Nasal cavity respiratory epithelium epithelial cell of viscerocranial mucosa (primary cell): ENCODE results near the gene SAMD1. TPM values are rescaled to one million over a fixed set of nuclear protein-coding genes. Genes with fewer than 3 reads are reported as not detected.

Experiments used
- total RNA-seq: library from RNA; depleted of rRNA; stranded (reverse); fragments of >200 nt; gene quantifications from 2 replicates; pipeline ENCODE4 v1.2.3, GENCODE V29; 2014

The SAMD1 gene
- total RNA-seq: 19.8 and 41.8 TPM in 2 replicates

GRCh38 chr19:14090509-14091080 lies at the start of gene SAMD1:
Gene SAMD1 (minus strand): TSS chr19:14090751.

GRCh38 chr19:14136509-14137281 lies 46.1 kb upstream of the SAMD1 start, which contains the start of gene ASF1B:
Gene ASF1B (minus strand): TSS chr19:14136589. CDS start chr19:14136456, 133 bp downstream.

GRCh38 chr19:14117668-14118164 lies 27.2 kb upstream of the SAMD1 start, which contains the start of gene PRKACA:
Gene PRKACA (minus strand): TSS chr19:14117762. CDS start chr19:14117547, 215 bp downstream.

GRCh38 chr19:14085309-14085995 lies 5.1 kb downstream of the SAMD1 start, which contains the start of gene C19orf67:
Gene C19orf67 (minus strand): TSS chr19:14085783. CDS start chr19:14085627, 156 bp downstream.

GRCh38 chr19:14072535-14073260 lies 17.9 kb downstream of the SAMD1 start, which contains the start of gene MISP3:
Gene MISP3 (plus strand): TSS chr19:14072786. CDS start chr19:14073310, 524 bp downstream.

GRCh38 chr19:14061751-14062557 lies 28.6 kb downstream of the SAMD1 start, which contains the start of gene PALM3:
Gene PALM3 (minus strand): TSS chr19:14062076. CDS start chr19:14061980, 96 bp downstream.

Other genes with a start within 250 kb of the SAMD1 start
- 0.14 TPM in 1 of 2 replicates, not detected in the other for gene NANOS3, start 213.6 kb downstream of the SAMD1 start, total RNA-seq
- 0.68 and 1.8 TPM in 2 replicates for gene BRME1, start 184.6 kb downstream of the SAMD1 start, total RNA-seq
- 8.5 and 27.5 TPM in 2 replicates for gene CC2D1A, start 184.6 kb downstream of the SAMD1 start, total RNA-seq
- under 0.01 and 2.5 TPM in 2 replicates for gene PODNL1, start 152.3 kb downstream of the SAMD1 start, total RNA-seq
- gene DCAF15, start 138.2 kb downstream of the SAMD1 start, total RNA-seq: 7.9 and 11.4 TPM in 2 replicates
- gene RFX1, start 84.4 kb downstream of the SAMD1 start, total RNA-seq: 1.7 and 7.8 TPM in 2 replicates
- not detected in 2 replicates for gene RLN3, start 62.6 kb downstream of the SAMD1 start, total RNA-seq
- gene IL27RA, start 59.0 kb downstream of the SAMD1 start, total RNA-seq: 0.34 and 6.1 TPM in 2 replicates
- not detected in 2 replicates for gene PALM3, start 28.7 kb downstream of the SAMD1 start, total RNA-seq
- 0.34 and 1.00 TPM in 2 replicates for gene MISP3, start 18.0 kb downstream of the SAMD1 start, total RNA-seq
- gene C19orf67, start 5.0 kb downstream of the SAMD1 start, total RNA-seq: 0.14 TPM in 1 of 2 replicates, not detected in the other
- 15.0 and 34.0 TPM in 2 replicates for gene PRKACA, start 27.0 kb upstream of the SAMD1 start, total RNA-seq
- under 0.01 and 0.28 TPM in 2 replicates for gene ASF1B, start 45.8 kb upstream of the SAMD1 start, total RNA-seq
- gene ADGRL1, start 115.4 kb upstream of the SAMD1 start, total RNA-seq: 3.8 and 13.0 TPM in 2 replicates